C4-2B (cell line): ENCODE results near the gene ZNF567.

ENCODE experiments used
- ZFX ChIP-seq: fragments of 450-650 bp; IDR thresholded peaks from 2 replicates; pipeline ENCODE4 v1.6.1; 2017
- TF ChIP-seq, protein P1 (sequence below): fragments of 450-650 bp; conservative IDR thresholded peaks from 2 replicates; pipeline ENCODE4 v1.5.1; 2017; ENCODE audit warnings: mild to moderate bottlenecking

DNA sequence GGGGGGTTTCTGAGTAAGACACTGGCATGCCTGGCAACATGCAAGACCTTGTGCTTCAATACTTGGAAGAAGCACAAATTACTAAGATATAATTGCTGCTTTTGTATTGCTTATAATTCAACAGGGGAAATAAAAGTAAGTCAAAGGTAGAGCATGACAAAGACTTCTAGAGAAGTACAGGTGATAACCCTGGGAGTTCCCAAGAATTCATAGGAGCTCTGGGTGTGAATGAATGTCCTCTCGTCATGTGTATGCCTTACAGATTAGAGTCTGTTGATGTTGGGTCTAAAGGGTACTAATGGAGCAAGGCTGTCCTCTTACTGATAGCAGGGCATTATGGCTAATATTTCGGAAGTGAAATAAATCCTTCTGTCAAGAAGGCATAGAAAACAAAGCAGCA lies 13.2 kb upstream of the ZNF567 start:
- TF ChIP-seq, protein P1, sequence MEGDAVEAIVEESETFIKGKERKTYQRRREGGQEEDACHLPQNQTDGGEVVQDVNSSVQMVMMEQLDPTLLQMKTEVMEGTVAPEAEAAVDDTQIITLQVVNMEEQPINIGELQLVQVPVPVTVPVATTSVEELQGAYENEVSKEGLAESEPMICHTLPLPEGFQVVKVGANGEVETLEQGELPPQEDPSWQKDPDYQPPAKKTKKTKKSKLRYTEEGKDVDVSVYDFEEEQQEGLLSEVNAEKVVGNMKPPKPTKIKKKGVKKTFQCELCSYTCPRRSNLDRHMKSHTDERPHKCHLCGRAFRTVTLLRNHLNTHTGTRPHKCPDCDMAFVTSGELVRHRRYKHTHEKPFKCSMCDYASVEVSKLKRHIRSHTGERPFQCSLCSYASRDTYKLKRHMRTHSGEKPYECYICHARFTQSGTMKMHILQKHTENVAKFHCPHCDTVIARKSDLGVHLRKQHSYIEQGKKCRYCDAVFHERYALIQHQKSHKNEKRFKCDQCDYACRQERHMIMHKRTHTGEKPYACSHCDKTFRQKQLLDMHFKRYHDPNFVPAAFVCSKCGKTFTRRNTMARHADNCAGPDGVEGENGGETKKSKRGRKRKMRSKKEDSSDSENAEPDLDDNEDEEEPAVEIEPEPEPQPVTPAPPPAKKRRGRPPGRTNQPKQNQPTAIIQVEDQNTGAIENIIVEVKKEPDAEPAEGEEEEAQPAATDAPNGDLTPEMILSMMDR = no peak
- TF ChIP-seq ZFX = no peak
